Urinary bladder (tissue), 4 donors: ENCODE results near the gene TMEM263. TPM values are rescaled to one million over a fixed set of nuclear protein-coding genes. Genes with fewer than 3 reads are reported as not detected.
"Not testable (repeated sequence)": the region's sequence is repeated elsewhere in the genome, so short reads cannot be mapped to it uniquely, and the experiment has no call there.

Experiments
- DNase-seq: peaks from one replicate; pipeline ENCODE4 v3.0.0-alpha.2; 2015; ENCODE audit errors: extremely low spot score
- H3K27ac ChIP-seq: one replicate; pipeline ENCODE4 v1.5.1; 2013; ENCODE audit warnings: low read depth, mild to moderate bottlenecking, moderate library complexity
- H3K36me3 ChIP-seq: one replicate; pipeline ENCODE4 v1.6.1; 2013; ENCODE audit warnings: mild to moderate bottlenecking, moderate library complexity; ENCODE audit not compliant: insufficient read depth
- H3K4me1 ChIP-seq: one replicate; pipeline ENCODE4 v1.6.1; 2013; ENCODE audit warnings: mild to moderate bottlenecking, moderate library complexity; ENCODE audit not compliant: insufficient read depth
- H3K4me3 ChIP-seq: one replicate; pipeline ENCODE4 v1.5.1; 2013; ENCODE audit warnings: low read depth, low read length
- WGBS: extraction: QIAGEN DNeasy Blood & Tissue Kit; methylation state at CpG from one replicate; pipeline ENCODE4 v1.1.7; 2013; 5-methylcytosine and 5-hydroxymethylcytosine counted together
- polyA plus RNA-seq: library from polyadenylated mRNA; stranded (reverse); fragments of 200-250 nt; gene quantifications from one replicate; pipeline ENCODE4 v1.2.3, GENCODE V29; 2013
- total RNA-seq: library from RNA; depleted of rRNA; stranded (reverse); fragments of >200 nt; gene quantifications from one replicate; pipeline ENCODE4 v1.2.3, GENCODE V29; 2014
- donor health status: healthy with polysubstance abuse.
- donor health status: healthy.

TMEM263 gene
- 183 TPM for total RNA-seq
- polyA plus RNA-seq: 21.5 TPM

DNA sequence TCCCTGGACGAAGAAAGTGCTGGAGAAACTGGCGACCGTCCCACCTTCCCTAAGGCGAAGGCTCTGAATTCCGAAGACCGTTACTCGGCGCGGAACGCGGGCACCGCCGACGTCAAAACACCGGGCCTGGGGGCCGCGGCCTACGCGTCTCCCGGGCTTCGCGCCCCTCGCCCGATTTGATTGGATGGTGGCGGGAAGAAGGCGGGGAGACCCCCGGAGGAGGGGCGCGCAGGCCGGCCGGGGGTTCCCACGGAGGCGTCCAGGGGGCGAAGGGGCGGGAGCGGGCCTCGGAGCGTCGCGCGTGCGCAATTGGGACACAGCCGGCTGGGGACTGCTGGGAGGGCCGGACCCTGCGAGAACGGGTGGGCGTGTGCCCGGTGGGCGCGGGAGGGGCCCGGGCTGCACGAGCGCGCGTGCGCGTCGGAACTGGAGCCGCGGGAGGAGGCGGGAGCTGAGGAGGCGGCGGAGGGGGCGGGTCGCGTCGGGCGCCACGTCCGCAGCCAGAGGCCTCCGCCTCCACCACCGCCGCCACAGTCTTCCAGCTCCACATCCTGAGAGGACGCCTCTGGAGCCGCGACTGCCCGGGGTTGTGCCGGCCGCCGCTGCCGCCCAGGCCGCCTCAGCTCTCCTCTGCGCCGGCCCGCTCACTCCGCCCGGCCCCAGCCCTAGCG lies at the start of gene TMEM263:
Gene TMEM263, plus strand, starts transcription at position 531 of the 671 bp plus-strand sequence. CDS start 11,210 bp downstream, outside the sequence.
- peak within 1 kb of the TSS; percentile 95 for H3K27ac ChIP-seq
- under 1% methylated on average over 88 of the region's 88 CpGs for WGBS
- DNase-seq: peak; percentile 91
- peaks cover 4% of the 10 kb centered on the region for H3K4me1 ChIP-seq
- no peaks in the 10 kb centered on the region for H3K36me3 ChIP-seq
- H3K4me3 ChIP-seq: peak within 1 kb of the TSS; percentile 91

DNA sequence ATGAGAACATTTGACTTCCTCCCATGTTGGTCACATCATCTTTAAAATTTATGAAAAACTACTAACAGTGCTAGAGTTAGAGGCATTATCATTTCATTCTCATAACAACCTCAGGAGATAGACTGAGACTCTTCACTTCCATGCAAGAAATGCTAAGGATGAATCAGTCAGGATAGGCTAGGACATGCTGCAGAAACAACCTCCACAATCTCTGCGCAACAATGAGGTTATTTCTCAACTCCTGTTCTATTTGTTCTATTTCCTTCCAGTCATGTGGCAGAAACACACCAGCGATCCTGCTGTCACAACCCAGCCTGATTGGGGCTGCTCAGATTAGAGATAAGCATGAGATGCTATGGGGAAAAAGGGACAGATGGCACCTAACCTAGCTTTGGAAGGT lies 49.0 kb upstream of the TMEM263 start:
- Histone ChIP-seq H3K36me3 (no peaks in the 10 kb centered on the region), H3K4me1 (no peaks in the 10 kb centered on the region), H3K27ac (no peak overlapping the region), H3K4me3 (no peak overlapping the region)
- WGBS: 88% methylated on average over 2 of the region's 2 CpGs
- DNase-seq: no peak

DNA sequence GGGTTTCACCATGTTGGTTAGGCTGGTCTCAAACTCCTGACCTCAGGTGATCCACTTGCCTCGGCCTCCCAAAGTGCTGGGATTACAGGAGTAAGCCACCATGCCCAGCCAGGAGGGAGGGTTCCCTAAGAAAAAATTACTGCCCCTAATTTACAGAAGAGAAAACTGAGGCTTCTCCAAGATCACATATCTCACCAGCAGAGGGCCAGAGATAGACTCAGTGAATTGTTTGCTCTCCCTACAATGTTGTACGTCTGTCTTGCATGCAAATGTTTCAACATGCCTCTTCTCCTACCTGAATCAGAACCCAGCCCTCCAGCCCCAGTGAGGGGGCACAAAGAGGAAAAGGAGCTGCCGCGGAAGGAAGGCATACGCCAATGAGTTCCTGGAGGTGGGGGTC lies 48.3 kb upstream of the TMEM263 start:
- Histone ChIP-seq H3K4me1 (no peaks in the 10 kb centered on the region), H3K4me3 (no peak overlapping the region), H3K27ac (no peak overlapping the region), H3K36me3 (no peaks in the 10 kb centered on the region)
- no peak for DNase-seq
- 73% methylated on average over 5 of the region's 5 CpGs for WGBS

DNA sequence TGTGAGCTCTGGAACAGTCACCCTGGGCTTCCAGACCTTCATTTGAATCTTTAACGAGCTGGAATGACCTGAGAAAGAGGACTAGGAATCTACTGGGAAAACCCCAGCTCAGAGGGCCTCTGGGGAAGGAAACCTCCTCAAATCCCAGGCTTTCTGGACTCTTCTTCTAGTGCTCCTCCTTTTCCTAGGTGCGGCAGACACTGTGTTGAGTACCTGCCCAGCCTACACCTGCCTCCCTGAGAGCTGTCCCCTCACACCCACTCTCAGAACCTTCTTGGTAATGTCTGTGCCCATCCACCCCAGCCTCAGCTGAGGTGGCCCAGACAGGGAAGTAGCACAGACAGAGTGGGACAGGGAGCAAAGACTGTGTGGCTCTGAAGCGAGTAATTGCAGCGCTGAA lies 47.9 kb upstream of the TMEM263 start:
- 82% methylated on average over 4 of the region's 4 CpGs for WGBS
- no peak for DNase-seq
- no peaks in the 10 kb centered on the region for H3K4me1 ChIP-seq

DNA sequence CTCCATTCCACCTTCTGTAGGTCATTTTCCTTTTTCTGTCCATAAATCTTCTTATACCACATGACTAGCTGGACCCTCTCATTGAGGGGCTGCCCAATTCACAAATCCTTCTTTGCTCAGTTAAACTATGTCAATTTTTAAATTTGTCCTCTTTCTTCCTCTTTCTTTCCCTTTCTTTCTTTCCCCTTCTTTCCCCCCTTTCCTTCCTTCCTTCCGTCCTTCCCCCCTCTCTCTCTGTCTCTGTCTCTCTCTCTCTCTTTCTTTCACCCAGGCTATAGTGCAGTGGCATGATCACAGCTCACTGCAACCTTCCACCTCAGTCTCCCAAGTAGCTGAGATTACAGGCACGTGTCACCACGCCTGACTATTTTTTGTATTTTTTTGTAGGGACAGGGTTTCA lies 47.1 kb upstream of the TMEM263 start:
- no peaks in the 10 kb centered on the region for H3K36me3 ChIP-seq
- no peak overlapping the region for H3K27ac ChIP-seq
- no peak overlapping the region for H3K4me3 ChIP-seq
- DNase-seq: no peak
- no peaks in the 10 kb centered on the region for H3K4me1 ChIP-seq
- WGBS: 85% methylated on average over 3 of the region's 3 CpGs

More for the DNA sequence above, 47.9 kb upstream of the TMEM263 start:
- Histone ChIP-seq H3K4me3 (no peak overlapping the region), H3K36me3 (no peaks in the 10 kb centered on the region), H3K27ac (no peak overlapping the region)

DNA sequence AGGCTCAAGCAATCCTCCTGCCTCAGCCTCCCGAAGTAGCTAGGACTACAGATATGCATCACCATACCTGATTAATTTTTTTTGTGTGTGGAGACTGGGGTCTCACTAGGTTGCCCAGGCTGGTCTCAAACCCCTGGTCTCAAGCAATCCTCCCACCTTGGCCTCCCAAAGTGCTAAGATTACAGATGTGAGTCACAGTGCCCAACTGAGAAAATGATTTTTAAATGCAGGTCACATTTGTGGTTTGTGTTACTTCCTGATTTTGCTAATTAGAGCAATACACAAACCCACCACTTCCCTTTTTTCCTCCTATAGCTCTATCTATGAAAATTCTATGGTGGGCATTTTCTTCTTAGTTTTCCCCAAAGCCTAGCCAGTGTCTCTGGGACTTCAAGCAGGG lies 45.5 kb upstream of the TMEM263 start:
- 97% methylated on average over 1 of the region's 1 CpG for WGBS
- Histone ChIP-seq H3K4me3 (no peak overlapping the region), H3K36me3 (no peaks in the 10 kb centered on the region), H3K4me1 (no peaks in the 10 kb centered on the region), H3K27ac (no peak overlapping the region)
- DNase-seq: no peak

DNA sequence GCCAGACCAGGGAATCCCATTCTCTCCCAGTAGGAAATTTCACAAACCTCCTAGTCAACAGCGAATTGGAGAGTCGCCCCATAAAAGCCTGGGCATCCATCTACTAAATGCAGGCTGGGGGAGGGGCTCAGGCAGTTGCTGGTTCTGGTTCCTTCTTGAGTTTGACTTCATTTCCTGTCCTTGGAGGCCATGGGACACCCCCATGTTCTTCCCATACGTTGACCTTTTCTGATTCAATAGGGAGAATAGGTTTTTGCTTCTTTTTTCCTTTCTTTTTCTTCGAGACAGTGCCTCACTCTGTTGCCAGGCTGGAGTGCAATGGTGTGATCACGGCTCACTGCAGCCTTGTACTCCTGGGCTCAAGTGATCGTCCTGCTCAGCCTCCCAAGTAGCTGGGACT lies 44.1 kb upstream of the TMEM263 start:
- Histone ChIP-seq H3K4me3 (no peak overlapping the region), H3K27ac (no peak overlapping the region), H3K36me3 (no peaks in the 10 kb centered on the region), H3K4me1 (no peaks in the 10 kb centered on the region)
- 83% methylated on average over 6 of the region's 6 CpGs for WGBS
- DNase-seq: no peak

DNA sequence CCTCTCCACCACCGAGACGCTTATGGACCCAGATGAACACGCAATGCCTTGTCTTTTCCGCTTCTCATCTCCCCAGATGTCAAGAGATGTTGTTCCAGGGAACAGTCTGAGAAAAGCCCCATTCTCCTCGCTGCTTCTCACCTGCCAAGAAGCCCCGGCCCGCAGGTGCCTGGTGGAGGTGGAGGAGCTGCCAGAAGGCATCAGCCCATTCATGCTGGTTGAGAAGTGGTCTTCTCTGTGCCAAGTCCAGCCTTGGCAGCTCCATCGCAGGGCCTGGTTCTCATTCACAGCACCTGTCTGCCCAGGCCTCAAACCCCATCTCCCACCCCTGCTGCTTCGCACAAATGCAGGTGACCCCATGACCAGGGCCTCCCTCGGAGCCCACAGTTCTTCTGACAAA lies 42.3 kb upstream of the TMEM263 start:
- Histone ChIP-seq H3K36me3 (no peaks in the 10 kb centered on the region), H3K27ac (no peak overlapping the region), H3K4me1 (no peaks in the 10 kb centered on the region), H3K4me3 (no peak overlapping the region)
- 93% methylated on average over 10 of the region's 10 CpGs for WGBS
- DNase-seq: no peak

DNA sequence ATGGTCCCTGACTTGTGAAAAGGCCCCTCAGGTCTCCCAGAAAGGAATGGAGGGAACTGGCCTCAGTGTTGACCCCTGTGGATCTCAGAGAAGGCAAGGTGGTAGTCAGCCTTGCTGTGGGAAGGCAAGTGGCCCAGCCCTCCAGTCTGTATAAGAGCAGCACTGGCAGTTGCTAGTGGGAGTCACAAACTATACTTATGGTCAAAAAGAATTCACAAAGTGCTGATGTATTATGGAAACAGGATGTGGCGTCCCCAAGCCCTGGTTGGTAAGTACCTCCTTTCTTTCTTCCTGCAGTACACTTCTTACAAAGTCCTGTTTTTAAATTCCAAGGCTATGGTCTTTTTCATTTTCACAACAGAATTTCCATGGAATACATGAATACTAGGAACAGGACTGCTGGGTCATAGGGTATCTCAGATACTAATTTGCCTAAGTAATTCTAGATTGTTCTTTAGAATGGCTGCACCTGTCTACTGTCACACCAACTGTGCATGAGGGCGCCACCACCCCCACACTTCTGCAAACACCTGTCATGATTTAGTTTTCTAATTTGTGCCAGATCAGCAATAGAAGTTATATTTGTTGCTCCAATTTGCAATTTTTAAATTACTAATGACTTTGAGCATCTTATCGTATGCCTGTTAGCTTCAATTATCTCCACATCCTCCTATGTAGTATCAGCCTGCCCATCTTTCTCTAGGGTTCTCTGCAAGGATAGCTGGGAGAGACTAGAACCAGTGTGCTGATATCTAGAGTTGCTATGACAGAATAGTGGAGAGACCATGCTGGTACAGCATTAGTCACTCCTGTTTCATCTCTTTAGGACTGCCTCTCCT lies 40.7 kb upstream of the TMEM263 start:
- Histone ChIP-seq H3K4me1 (no peaks in the 10 kb centered on the region), H3K4me3 (no peak overlapping the region), H3K27ac (no peak overlapping the region), H3K36me3 (no peaks in the 10 kb centered on the region)
- DNase-seq: no peak
- WGBS: 87% methylated on average over 3 of the region's 3 CpGs

DNA sequence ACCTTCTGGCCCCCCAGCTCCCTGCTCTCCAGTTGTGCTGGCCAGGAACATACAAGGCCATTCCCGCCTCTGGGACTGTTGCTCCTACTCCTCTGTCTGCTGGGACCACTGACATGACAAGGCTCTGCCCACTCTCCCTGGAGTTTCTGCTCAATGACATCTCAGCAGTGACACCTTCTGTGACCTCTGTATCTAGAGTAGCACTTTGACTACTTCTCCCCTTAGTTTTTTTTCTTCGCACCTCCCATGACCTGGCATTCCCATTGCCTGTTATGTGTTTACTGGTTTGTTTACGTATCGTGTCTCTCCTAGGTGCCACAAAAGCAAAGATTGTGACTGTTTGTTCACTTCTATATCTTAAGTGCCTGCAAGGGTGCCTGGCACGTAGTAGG lies 40.1 kb upstream of the TMEM263 start:
- 81% methylated on average over 5 of the region's 5 CpGs for WGBS
- DNase-seq: no peak
- H3K27ac ChIP-seq: no peak overlapping the region
- H3K4me1 ChIP-seq: no peaks in the 10 kb centered on the region
- no peaks in the 10 kb centered on the region for H3K36me3 ChIP-seq
- H3K4me3 ChIP-seq: no peak overlapping the region

DNA sequence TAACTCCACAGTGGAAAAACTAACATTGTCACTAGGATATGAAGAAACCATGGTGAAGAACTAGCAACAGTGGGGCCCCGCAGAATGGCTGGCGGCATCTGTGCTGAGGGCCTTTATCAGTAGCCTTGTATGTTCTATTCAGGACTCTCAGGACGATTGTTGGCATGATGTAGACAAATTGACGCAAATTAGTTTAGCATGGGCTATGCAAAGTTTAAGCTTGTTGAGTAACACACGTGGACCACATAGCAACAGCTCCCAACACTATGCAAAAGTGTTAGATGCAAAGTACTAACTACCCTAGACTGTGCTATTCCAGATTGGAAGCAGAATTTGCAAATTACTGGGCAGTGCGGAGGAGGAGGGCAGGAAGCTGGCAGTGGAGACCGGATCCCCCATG lies 38.2 kb upstream of the TMEM263 start:
- WGBS: 59% methylated on average over 7 of the region's 7 CpGs
- H3K36me3 ChIP-seq: no peaks in the 10 kb centered on the region
- H3K4me1 ChIP-seq: no peaks in the 10 kb centered on the region
- no peak for DNase-seq
- no peak overlapping the region for H3K4me3 ChIP-seq
- H3K27ac ChIP-seq: no peak overlapping the region

DNA sequence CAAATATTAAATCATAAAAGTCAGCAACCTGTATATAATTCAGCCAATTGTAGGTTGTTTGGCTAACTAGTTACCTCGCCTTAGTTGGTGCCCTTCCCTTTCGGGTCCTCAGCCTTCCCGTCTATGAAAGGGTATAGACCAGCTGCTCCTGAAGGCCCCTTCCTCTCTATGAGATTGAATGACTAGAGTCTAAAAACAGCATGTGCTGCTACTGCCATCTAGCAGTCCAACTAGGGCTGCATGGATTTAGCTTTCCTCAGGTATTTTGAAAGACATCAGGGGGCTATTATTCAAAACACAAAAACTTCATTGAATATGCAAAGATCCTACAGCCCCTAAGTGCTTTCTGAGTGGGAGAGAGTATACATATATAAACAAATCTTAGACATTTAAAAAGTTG lies 37.0 kb upstream of the TMEM263 start:
- no peaks in the 10 kb centered on the region for H3K4me1 ChIP-seq
- 19% methylated on average over 3 of the region's 3 CpGs for WGBS

DNA sequence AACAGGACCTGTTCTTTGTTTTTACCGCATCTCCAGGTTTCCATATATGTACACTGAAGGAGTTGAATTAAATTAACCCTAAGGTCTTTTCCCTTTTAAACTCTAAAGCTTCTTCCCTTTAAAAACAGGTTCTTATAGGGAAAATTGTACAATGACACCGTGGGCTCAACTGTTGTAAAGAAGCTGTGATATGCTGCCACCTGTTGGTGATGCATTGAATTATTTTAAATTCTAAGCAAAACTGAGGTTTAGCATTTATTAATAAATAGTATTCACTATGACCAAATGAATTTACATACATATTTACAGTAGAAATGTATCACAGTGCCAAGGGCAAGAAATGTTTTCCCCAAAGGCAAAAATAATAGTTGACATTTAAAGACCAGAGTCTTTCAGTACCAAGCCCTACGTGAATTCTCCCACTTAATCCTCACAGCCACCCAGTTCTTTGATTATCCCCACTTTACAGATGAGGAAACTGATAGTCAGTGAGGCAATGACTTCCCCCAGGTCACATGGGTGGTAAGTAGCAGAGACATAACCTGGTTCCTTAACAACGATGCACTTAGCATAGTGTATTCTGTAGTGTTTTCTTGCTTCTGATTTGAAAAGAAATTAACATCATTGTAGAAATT lies 35.7 kb upstream of the TMEM263 start:
- H3K27ac ChIP-seq: no peak overlapping the region
- 43% methylated on average over 4 of the region's 4 CpGs for WGBS
- no peaks in the 10 kb centered on the region for H3K4me1 ChIP-seq
- DNase-seq: no peak
- H3K36me3 ChIP-seq: no peaks in the 10 kb centered on the region
- no peak overlapping the region for H3K4me3 ChIP-seq

More for the DNA sequence above, 37.0 kb upstream of the TMEM263 start:
- H3K27ac ChIP-seq: no peak overlapping the region
- no peaks in the 10 kb centered on the region for H3K36me3 ChIP-seq
- no peak overlapping the region for H3K4me3 ChIP-seq
- DNase-seq: no peak

DNA sequence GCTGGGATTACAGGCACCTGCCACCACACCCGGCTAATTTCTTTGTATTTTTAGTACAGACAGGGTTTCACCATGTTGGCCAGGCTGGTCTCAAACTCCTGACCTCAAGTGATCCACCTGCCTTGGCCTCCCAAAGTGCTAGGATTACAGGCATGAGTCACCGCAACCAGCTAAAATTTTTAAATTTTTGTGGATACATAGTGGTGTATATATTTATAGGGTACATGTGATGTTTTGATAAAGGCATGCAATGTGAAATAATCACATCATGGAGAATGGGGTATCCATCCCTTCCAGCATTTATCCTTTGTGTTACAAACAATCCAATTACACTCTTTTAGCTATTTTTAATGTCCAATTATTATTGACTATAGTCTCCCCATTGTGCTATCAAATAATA lies 33.7 kb upstream of the TMEM263 start:
- H3K4me1 ChIP-seq, H3K4me3 ChIP-seq, H3K27ac ChIP-seq, H3K36me3 ChIP-seq, DNase-seq: not testable (repeated sequence)
- 82% methylated on average over 2 of the region's 2 CpGs for WGBS
